Rectal smooth muscle tissue (tissue), 1 donor: ENCODE data around the gene NUTM1.

Experiments used
- H3K27ac ChIP-seq: one replicate; pipeline ENCODE4 v1.7.0; 2013; ENCODE audit warnings: low read depth, low read length, inconsistent platforms
- H3K27me3 ChIP-seq: one replicate; pipeline ENCODE4 v1.7.0; 2013; ENCODE audit warnings: low read length; ENCODE audit not compliant: control insufficient read depth, insufficient read depth
- H3K36me3 ChIP-seq: one replicate; pipeline ENCODE4 v1.7.0; 2013; ENCODE audit warnings: low read length; ENCODE audit not compliant: control insufficient read depth, insufficient read depth
- H3K4me1 ChIP-seq: one replicate; pipeline ENCODE4 v1.7.0; 2013; ENCODE audit warnings: low read length; ENCODE audit not compliant: control insufficient read depth, insufficient read depth
- H3K4me3 ChIP-seq: one replicate; pipeline ENCODE4 v1.7.0; 2013; ENCODE audit warnings: low read length
- H3K9ac ChIP-seq: one replicate; pipeline ENCODE4 v1.7.0; 2013; ENCODE audit warnings: low read length

The NUTM1 gene

GRCh38 chr15:34342737-34343575 lies at the start of gene NUTM1, which contains the start of gene NOP10:
TSS of gene NUTM1 (plus strand) at chr15:34343315. CDS start at chr15:34343697, 382 bp downstream.
TSS of gene NOP10 (minus strand) at chr15:34343136. CDS start at chr15:34343073, 63 bp downstream.
- H3K27ac ChIP-seq, result peak within 1 kb of the TSS; percentile 78
- H3K4me3 ChIP-seq, result peak within 1 kb of the TSS; percentile 83
- H3K36me3 ChIP-seq, result no peaks in the 10 kb centered on the region
- H3K9ac ChIP-seq, result peak within 1 kb of the TSS; percentile 72
- no peaks in the 10 kb centered on the region for H3K27me3 ChIP-seq
- H3K4me1 ChIP-seq, result peaks cover 3% of the 10 kb centered on the region

- H3K36me3 ChIP-seq, result no peaks in the 10 kb centered on the region
- H3K4me3 ChIP-seq, result no peak overlapping the region
- no peak overlapping the region for H3K9ac ChIP-seq
- no peaks in the 10 kb centered on the region for H3K4me1 ChIP-seq
- no peaks in the 10 kb centered on the region for H3K27me3 ChIP-seq
- H3K27ac ChIP-seq, result no peak overlapping the region
Observed at GRCh38 chr15:34297059-34297458, 46.1 kb upstream of the NUTM1 start.

GRCh38 chr15:34301058-34301457 lies 42.1 kb upstream of the NUTM1 start:
- no peak overlapping the region for H3K9ac ChIP-seq
- no peak overlapping the region for H3K27ac ChIP-seq
- no peak overlapping the region for H3K4me3 ChIP-seq
- H3K27me3 ChIP-seq, result no peaks in the 10 kb centered on the region
- H3K36me3 ChIP-seq, result no peaks in the 10 kb centered on the region
- H3K4me1 ChIP-seq, result no peaks in the 10 kb centered on the region

GRCh38 chr15:34304613-34305012 lies 38.5 kb upstream of the NUTM1 start:
- H3K27me3 ChIP-seq, result no peaks in the 10 kb centered on the region
- H3K9ac ChIP-seq, result no peak overlapping the region
- no peaks in the 10 kb centered on the region for H3K36me3 ChIP-seq
- H3K4me3 ChIP-seq, result no peak overlapping the region
- no peaks in the 10 kb centered on the region for H3K4me1 ChIP-seq
- H3K27ac ChIP-seq, result no peak overlapping the region

- Histone ChIP-seq H3K4me3 (no peak overlapping the region), H3K27ac (no peak overlapping the region), H3K36me3 (no peaks in the 10 kb centered on the region), H3K9ac (no peak overlapping the region), H3K27me3 (no peaks in the 10 kb centered on the region), H3K4me1 (no peaks in the 10 kb centered on the region)
Observed at GRCh38 chr15:34311563-34311962, 31.6 kb upstream of the NUTM1 start.

- H3K27ac ChIP-seq, result no peak overlapping the region
- no peaks in the 10 kb centered on the region for H3K4me1 ChIP-seq
- no peaks in the 10 kb centered on the region for H3K36me3 ChIP-seq
- H3K9ac ChIP-seq, result no peak overlapping the region
- H3K27me3 ChIP-seq, result no peaks in the 10 kb centered on the region
- H3K4me3 ChIP-seq, result no peak overlapping the region
Observed at GRCh38 chr15:34314491-34315490, 28.3 kb upstream of the NUTM1 start.

- Histone ChIP-seq H3K4me1 (no peaks in the 10 kb centered on the region), H3K9ac (peak overlapping the region; percentile 32), H3K4me3 (peak overlapping the region; percentile 84), H3K27ac (peak overlapping the region; percentile 43), H3K36me3 (no peaks in the 10 kb centered on the region), H3K27me3 (no peaks in the 10 kb centered on the region)
Observed at GRCh38 chr15:34318277-34319079, 24.6 kb upstream of the NUTM1 start.

GRCh38 chr15:34323217-34323616 lies 19.9 kb upstream of the NUTM1 start:
- Histone ChIP-seq H3K9ac (no peak overlapping the region), H3K4me3 (no peak overlapping the region), H3K27me3 (no peaks in the 10 kb centered on the region), H3K4me1 (no peaks in the 10 kb centered on the region), H3K36me3 (no peaks in the 10 kb centered on the region), H3K27ac (no peak overlapping the region)

GRCh38 chr15:34324933-34325332 lies 18.2 kb upstream of the NUTM1 start:
- H3K27me3 ChIP-seq, result no peaks in the 10 kb centered on the region
- H3K4me1 ChIP-seq, result no peaks in the 10 kb centered on the region
- no peak overlapping the region for H3K9ac ChIP-seq

GRCh38 chr15:34325368-34325767 lies 17.7 kb upstream of the NUTM1 start:
- H3K4me3 ChIP-seq, result no peak overlapping the region
- H3K9ac ChIP-seq, result no peak overlapping the region
- no peaks in the 10 kb centered on the region for H3K36me3 ChIP-seq
- H3K27ac ChIP-seq, result no peak overlapping the region
- H3K27me3 ChIP-seq, result no peaks in the 10 kb centered on the region
- no peaks in the 10 kb centered on the region for H3K4me1 ChIP-seq

More at GRCh38 chr15:34324933-34325332, 18.2 kb upstream of the NUTM1 start:
- H3K4me3 ChIP-seq, result no peak overlapping the region
- H3K27ac ChIP-seq, result no peak overlapping the region
- H3K36me3 ChIP-seq, result no peaks in the 10 kb centered on the region

- Histone ChIP-seq H3K9ac (no peak overlapping the region), H3K4me3 (no peak overlapping the region), H3K27me3 (no peaks in the 10 kb centered on the region), H3K27ac (no peak overlapping the region), H3K36me3 (no peaks in the 10 kb centered on the region), H3K4me1 (no peaks in the 10 kb centered on the region)
Observed at GRCh38 chr15:34327906-34328305, 15.2 kb upstream of the NUTM1 start.

- H3K4me1 ChIP-seq, result no peaks in the 10 kb centered on the region
- H3K27ac ChIP-seq, result no peak overlapping the region
- no peaks in the 10 kb centered on the region for H3K36me3 ChIP-seq
- H3K9ac ChIP-seq, result no peak overlapping the region
- H3K27me3 ChIP-seq, result no peaks in the 10 kb centered on the region
- no peak overlapping the region for H3K4me3 ChIP-seq
Observed at GRCh38 chr15:34329006-34329405, 14.1 kb upstream of the NUTM1 start.
